OCI-LY7 (cell line): ENCODE data around the gene FEV. TPM values are rescaled to one million over a fixed set of nuclear protein-coding genes. Genes with fewer than 3 reads are reported as not detected.
"Not testable (repeated sequence)": the region's sequence is repeated elsewhere in the genome, so short reads cannot be mapped to it uniquely, and the experiment has no call there.

ENCODE experiments used
- BruUV-seq: library from RNA; stranded (reverse); fragments of 400-500 nt; replicated peaks from 2 replicates; lab custom pipeline; 2021; lab: Mats Ljungman, UMichigan
- CTCF ChIA-PET: fragments of 300-600 bp; sonication (Branson Sonifier 250); formaldehyde crosslinking; loops from one replicate; lab custom pipeline; 2022; ENCODE audit warnings: antibody characterized with exemption; ENCODE audit not compliant: unreplicated experiment; lab: Charles Lee
- POLR2A ChIA-PET: fragments of 300-600 bp; sonication (Branson Sonifier 250); formaldehyde crosslinking; loops from one replicate; lab custom pipeline; 2022; ENCODE audit warnings: antibody characterized with exemption; lab: Charles Lee
- DNase-seq: peaks from one replicate; pipeline ENCODE4 v3.0.0-alpha.2; 2015; ENCODE audit warnings: low spot score
- H2AFZ ChIP-seq: fragments of 200-600 bp; sonication (generic), shearing (Covaris generic); 2 replicates; pipeline ENCODE4 v1.6.1; 2014; ENCODE audit warnings: mild to moderate bottlenecking, antibody characterized with exemption, low read length, moderate library complexity
- H3K27ac ChIP-seq: fragments of 200-600 bp; sonication (generic); 2 replicates; pipeline ENCODE4 v1.5.1; 2014; ENCODE audit warnings: mixed run types, low read depth, mild to moderate bottlenecking, moderate library complexity, low read length, inconsistent platforms; ENCODE audit not compliant: poor library complexity, severe bottlenecking
- H3K36me3 ChIP-seq: fragments of 200-600 bp; sonication (generic); 2 replicates; pipeline ENCODE4 v1.6.1; 2014; ENCODE audit warnings: mild to moderate bottlenecking, antibody characterized with exemption, low read length, moderate library complexity, mixed read lengths; ENCODE audit not compliant: insufficient read depth
- H3K4me1 ChIP-seq: fragments of 200-600 bp; sonication (generic); 2 replicates; pipeline ENCODE4 v1.5.1; 2014; ENCODE audit warnings: mild to moderate bottlenecking, low read length; ENCODE audit not compliant: insufficient read depth, poor library complexity, severe bottlenecking
- H3K4me2 ChIP-seq: fragments of 200-600 bp; sonication (generic); 2 replicates; pipeline ENCODE4 v1.6.1; 2014; ENCODE audit warnings: mild to moderate bottlenecking, low read length
- H3K4me3 ChIP-seq: fragments of 200-600 bp; sonication (generic); 2 replicates; pipeline ENCODE4 v1.5.1; 2014; ENCODE audit warnings: mild to moderate bottlenecking, low read depth, low read length; ENCODE audit not compliant: poor library complexity, severe bottlenecking
- H3K79me2 ChIP-seq: fragments of 200-600 bp; sonication (generic); 2 replicates; pipeline ENCODE4 v1.6.1; 2016; ENCODE audit warnings: low read depth, mild to moderate bottlenecking, low read length, moderate library complexity, mixed read lengths; ENCODE audit not compliant: insufficient read depth
- H3K9me2 ChIP-seq: fragments of 200-600 bp; sonication (generic); 2 replicates; pipeline ENCODE4 v1.6.1; 2016; ENCODE audit warnings: mild to moderate bottlenecking, low read length, mixed read lengths; ENCODE audit not compliant: insufficient read depth
- H3K9me3 ChIP-seq: fragments of 200-600 bp; sonication (generic); 2 replicates; pipeline ENCODE4 v1.6.1; 2014; ENCODE audit warnings: mild to moderate bottlenecking, mixed run types, low read length, mixed read lengths
- H4K20me1 ChIP-seq: fragments of 200-600 bp; sonication (generic); 2 replicates; pipeline ENCODE4 v1.6.1; 2014; ENCODE audit warnings: mild to moderate bottlenecking, antibody characterized with exemption, low read length, moderate library complexity, mixed read lengths; ENCODE audit not compliant: insufficient read depth
- CTCF ChIP-seq: fragments of 200-600 bp; sonication (generic); conservative IDR thresholded peaks from 2 replicates; pipeline ENCODE4 v1.5.1; 2014; ENCODE audit warnings: mild to moderate bottlenecking, antibody characterized with exemption, low read length, moderate library complexity, mixed read lengths
- EZH2phosphoT487 ChIP-seq: fragments of 200-600 bp; sonication (generic); IDR thresholded peaks from 2 replicates; pipeline ENCODE4 v1.6.1; 2018; ENCODE audit warnings: low read depth, borderline replicate concordance, mild to moderate bottlenecking, mixed run types, antibody characterized with exemption, low read length, moderate library complexity, mixed read lengths
- intact Hi-C: fragments of 100-400 bp; cut with micrococcal nuclease; formaldehyde crosslinking; loops from one replicate; pipeline ENCODE4 v1.10.0; 2022; ENCODE audit not compliant: unreplicated experiment
- microRNA-seq: library from miRNA; unstranded; fragments of <30 nt; microRNA quantifications from one replicate; pipeline ENCODE4 v1.2.0, GENCODE V29; 2022; ENCODE audit warnings: borderline replicate concordance
- small RNA-seq: library from RNA; depleted of rRNA; stranded (forward); fragments of <200 nt; gene quantifications from one replicate; pipeline ENCODE3, GENCODE V24; 2014
- total RNA-seq, 2 experiments: library from RNA; depleted of rRNA in 1 of 2; stranded (reverse); fragments of >200 nt in 1 of 2; shearing (Covaris generic) in 1 of 2; gene quantifications; 2 replicates each; pipeline ENCODE4 v1.2.3, GENCODE V29; 2014 to 2022

FEV gene
- total RNA-seq, 2 experiments from 2014 or later = not detected

GRCh38 chr2:218944759-218945404 is 40.1 kb downstream of the FEV start:
- Histone ChIP-seq H4K20me1 (no peaks in the 10 kb centered on the region), H3K36me3 (no peaks in the 10 kb centered on the region), H3K9me2 (no peaks in the 10 kb centered on the region), H3K27ac (no peak overlapping the region), H3K9me3 (no peaks in the 10 kb centered on the region), H3K4me1 (no peaks in the 10 kb centered on the region), H3K79me2 (no peaks in the 10 kb centered on the region), H3K4me3 (no peak overlapping the region), H3K4me2 (no peak overlapping the region), H2AFZ (no peak overlapping the region)
- DNase-seq = no peak
- POLR2A ChIA-PET = interaction anchor here (0.7 kb wide), 2 partner anchors 948 to 961 kb away, joined by 3 read pairs; no protein-coding TSS in a partner anchor
- CTCF ChIA-PET = no interaction called here
- intact Hi-C loops = no loop called here
- no TSS peak for BruUV-seq
- TF ChIP-seq EZH2phosphoT487 (no peak), CTCF (no peak)

DNA sequence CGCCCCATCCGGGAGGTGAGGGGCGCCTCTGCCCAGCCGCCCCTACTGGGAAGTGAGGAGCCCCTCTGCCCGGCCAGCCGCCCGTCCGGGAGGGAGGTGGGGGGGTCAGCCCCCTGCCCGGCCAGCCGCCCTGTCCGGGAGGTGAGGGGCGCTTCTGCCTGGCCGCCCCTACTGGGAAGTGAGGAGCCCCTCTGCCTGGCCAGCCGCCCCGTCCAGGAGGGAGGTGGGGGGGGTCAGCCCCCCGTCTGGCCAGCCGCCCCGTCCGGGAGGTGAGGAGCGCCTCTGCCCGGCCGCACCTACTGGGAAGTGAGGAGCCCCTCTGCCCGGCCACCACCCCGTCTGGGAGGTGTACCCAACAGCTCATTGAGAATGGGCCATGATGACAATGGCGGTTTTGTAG is 53.2 kb downstream of the FEV start:
- DNase-seq, H3K27ac ChIP-seq, POLR2A ChIA-PET, intact Hi-C loops, H4K20me1 ChIP-seq, H3K4me1 ChIP-seq, BruUV-seq, CTCF ChIA-PET, H3K9me3 ChIP-seq, H3K36me3 ChIP-seq, H3K4me3 ChIP-seq, H3K9me2 ChIP-seq, H3K4me2 ChIP-seq, H2AFZ ChIP-seq, H3K79me2 ChIP-seq: not testable (repeated sequence)

Small RNAs within 50 kb of the gene (microRNA-seq; reads per million reads assigned to microRNA genes)
- 6.8 reads per million for gene MIR375

Small RNAs within 50 kb of the gene (small RNA-seq; reads per million reads assigned to genes)
- not detected for gene MIR375

Other genes with a start within 250 kb of the FEV start
- 0.15 TPM in 1 of 2 replicates, not detected in the other for gene CYP27A1, start 203.0 kb downstream of the FEV start, total RNA-seq (2014; rRNA removed; shearing (Covaris generic))
- gene CYP27A1, start 203.0 kb downstream of the FEV start, total RNA-seq (2022) = 0.23 TPM in 1 of 2 replicates, not detected in the other
- not detected in 2 replicates for gene PRKAG3, start 153.4 kb downstream of the FEV start, total RNA-seq (2014; rRNA removed; shearing (Covaris generic))
- gene PRKAG3, start 153.4 kb downstream of the FEV start, total RNA-seq (2022) = not detected in 2 replicates
- not detected in 2 replicates for gene WNT6, start 125.4 kb downstream of the FEV start, total RNA-seq (2014; rRNA removed; shearing (Covaris generic))
- 0.74 and 1.8 TPM in 2 replicates for gene WNT6, start 125.4 kb downstream of the FEV start, total RNA-seq (2022)
- gene WNT10A, start 104.3 kb downstream of the FEV start, total RNA-seq (2014; rRNA removed; shearing (Covaris generic)) = 3.6 and 5.5 TPM in 2 replicates
- 6.4 and 11.4 TPM in 2 replicates for gene WNT10A, start 104.3 kb downstream of the FEV start, total RNA-seq (2022)
- gene CDK5R2, start 25.5 kb downstream of the FEV start, total RNA-seq (2014; rRNA removed; shearing (Covaris generic)) = 0.09 and 0.41 TPM in 2 replicates
- 0.57 and 0.63 TPM in 2 replicates for gene CDK5R2, start 25.5 kb downstream of the FEV start, total RNA-seq (2022)
- not detected in 2 replicates for gene CRYBA2, start 8.2 kb upstream of the FEV start, total RNA-seq (2014; rRNA removed; shearing (Covaris generic))
- gene CRYBA2, start 8.2 kb upstream of the FEV start, total RNA-seq (2022) = not detected in 2 replicates
- not detected in 2 replicates for gene CFAP65, start 56.3 kb upstream of the FEV start, total RNA-seq (2014; rRNA removed; shearing (Covaris generic))
- gene CFAP65, start 56.3 kb upstream of the FEV start, total RNA-seq (2022) = not detected in 2 replicates
- not detected in 2 replicates for gene IHH, start 75.7 kb upstream of the FEV start, total RNA-seq (2014; rRNA removed; shearing (Covaris generic))
- gene IHH, start 75.7 kb upstream of the FEV start, total RNA-seq (2022) = not detected in 2 replicates
- gene NHEJ1, start 175.6 kb upstream of the FEV start, total RNA-seq (2014; rRNA removed; shearing (Covaris generic)) = 12.7 and 14.9 TPM in 2 replicates
- gene NHEJ1, start 175.6 kb upstream of the FEV start, total RNA-seq (2022) = 12.3 and 14.3 TPM in 2 replicates
- gene SLC23A3, start 184.8 kb upstream of the FEV start, total RNA-seq (2014; rRNA removed; shearing (Covaris generic)) = 2.7 and 4.0 TPM in 2 replicates
- 3.1 and 6.7 TPM in 2 replicates for gene SLC23A3, start 184.8 kb upstream of the FEV start, total RNA-seq (2022)
- gene CNPPD1, start 191.7 kb upstream of the FEV start, total RNA-seq (2014; rRNA removed; shearing (Covaris generic)) = 39.2 and 40.1 TPM in 2 replicates
- gene CNPPD1, start 191.7 kb upstream of the FEV start, total RNA-seq (2022) = 67.5 and 68.2 TPM in 2 replicates
- 44.9 and 59.1 TPM in 2 replicates for gene RETREG2, start 193.1 kb upstream of the FEV start, total RNA-seq (2014; rRNA removed; shearing (Covaris generic))
- gene RETREG2, start 193.1 kb upstream of the FEV start, total RNA-seq (2022) = 74.6 and 88.2 TPM in 2 replicates
- gene ZFAND2B, start 221.6 kb upstream of the FEV start, total RNA-seq (2014; rRNA removed; shearing (Covaris generic)) = 42.4 and 51.6 TPM in 2 replicates
- 35.3 and 35.9 TPM in 2 replicates for gene ZFAND2B, start 221.6 kb upstream of the FEV start, total RNA-seq (2022)
- gene ABCB6, start 233.8 kb upstream of the FEV start, total RNA-seq (2014; rRNA removed; shearing (Covaris generic)) = 4.0 and 6.4 TPM in 2 replicates
- 8.4 and 10.2 TPM in 2 replicates for gene ABCB6, start 233.8 kb upstream of the FEV start, total RNA-seq (2022)
- gene ATG9A, start 244.5 kb upstream of the FEV start, total RNA-seq (2014; rRNA removed; shearing (Covaris generic)) = 22.2 and 27.7 TPM in 2 replicates
- 23.4 and 27.3 TPM in 2 replicates for gene ATG9A, start 244.5 kb upstream of the FEV start, total RNA-seq (2022)
- gene ANKZF1, start 244.6 kb upstream of the FEV start, total RNA-seq (2014; rRNA removed; shearing (Covaris generic)) = 57.8 and 91.0 TPM in 2 replicates
- 73.2 and 82.4 TPM in 2 replicates for gene ANKZF1, start 244.6 kb upstream of the FEV start, total RNA-seq (2022)